PC-9 (cell line): ENCODE results near the gene ZNF19.

ENCODE experiments used
- EZH2 ChIP-seq: fragments of 200-600 bp; sonication (generic); IDR thresholded peaks from 2 replicates; pipeline ENCODE4 v1.8.0; 2017; ENCODE audit warnings: antibody characterized with exemption, low read depth
- TF ChIP-seq, protein P1 (sequence below): fragments of 200-600 bp; sonication (generic); conservative IDR thresholded peaks from 2 replicates; pipeline ENCODE4 v1.6.1; 2017; ENCODE audit warnings: mixed run types, antibody characterized with exemption, mild to moderate bottlenecking, moderate library complexity

- TF ChIP-seq, protein P1, sequence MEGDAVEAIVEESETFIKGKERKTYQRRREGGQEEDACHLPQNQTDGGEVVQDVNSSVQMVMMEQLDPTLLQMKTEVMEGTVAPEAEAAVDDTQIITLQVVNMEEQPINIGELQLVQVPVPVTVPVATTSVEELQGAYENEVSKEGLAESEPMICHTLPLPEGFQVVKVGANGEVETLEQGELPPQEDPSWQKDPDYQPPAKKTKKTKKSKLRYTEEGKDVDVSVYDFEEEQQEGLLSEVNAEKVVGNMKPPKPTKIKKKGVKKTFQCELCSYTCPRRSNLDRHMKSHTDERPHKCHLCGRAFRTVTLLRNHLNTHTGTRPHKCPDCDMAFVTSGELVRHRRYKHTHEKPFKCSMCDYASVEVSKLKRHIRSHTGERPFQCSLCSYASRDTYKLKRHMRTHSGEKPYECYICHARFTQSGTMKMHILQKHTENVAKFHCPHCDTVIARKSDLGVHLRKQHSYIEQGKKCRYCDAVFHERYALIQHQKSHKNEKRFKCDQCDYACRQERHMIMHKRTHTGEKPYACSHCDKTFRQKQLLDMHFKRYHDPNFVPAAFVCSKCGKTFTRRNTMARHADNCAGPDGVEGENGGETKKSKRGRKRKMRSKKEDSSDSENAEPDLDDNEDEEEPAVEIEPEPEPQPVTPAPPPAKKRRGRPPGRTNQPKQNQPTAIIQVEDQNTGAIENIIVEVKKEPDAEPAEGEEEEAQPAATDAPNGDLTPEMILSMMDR: no peak
- no peak for TF ChIP-seq EZH2
Observed at GRCh38 chr16:71532366-71532765, 43.2 kb upstream of the ZNF19 start.
